ENCODE measurements around the gene STPG1. TPM values are rescaled to one million over a fixed set of nuclear protein-coding genes. Genes with fewer than 3 reads are reported as not detected.

The STPG1 gene
- total and polyA plus RNA-seq, 2 of the 13 experiments (the other 11 are each of a cell fraction or from before 2014, with no cell fraction given), result 3.4 to 4.3 TPM

DNA sequence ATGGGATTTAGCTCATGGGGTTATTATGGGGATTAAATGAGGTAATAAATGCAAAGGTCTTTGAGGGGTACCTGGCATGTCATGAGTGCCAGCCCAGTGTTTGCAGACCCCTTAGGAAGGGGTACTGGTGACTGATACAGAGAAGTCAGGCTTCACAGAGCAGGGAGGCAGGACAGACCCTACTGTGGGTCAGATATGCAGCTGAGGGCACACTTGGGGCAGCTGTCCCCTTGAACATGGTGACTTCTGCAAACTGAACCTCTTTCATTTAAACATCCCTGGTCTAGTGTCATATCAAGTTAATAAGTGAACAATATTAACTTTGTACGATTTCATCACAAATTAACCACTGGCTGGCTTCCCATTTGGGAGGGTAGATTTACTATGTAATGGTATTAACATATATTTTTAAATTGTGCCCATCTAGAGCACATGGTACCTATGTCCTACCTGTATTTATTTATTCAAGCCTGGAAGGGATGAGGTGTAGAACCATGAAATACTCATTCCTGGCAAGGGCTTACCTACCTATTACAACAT lies 25.9 kb downstream of the STPG1 start:
- POLR2A ChIA-PET, result no interaction called here
- TF ChIP-seq TEAD3 (CRISPR knock-in tag; optimal IDR thresholded peaks at IDR 0.05; ENCODE audit: borderline replicate concordance) (no peak), RFX1 (IDR thresholded peaks at IDR 0.05) (no peak), THRA (CRISPR knock-in tag; IDR thresholded peaks at IDR 0.05; ENCODE audit: borderline replicate concordance) (no peak), AGO1 (IDR thresholded peaks at IDR 0.05; ENCODE audit: low read depth, low read length, poor library complexity, severe bottlenecking) (no peak)
- H3K4me1 ChIP-seq (ENCODE audit: insufficient read depth, low read length), result peaks cover 23% of the 10 kb centered on the region

DNA sequence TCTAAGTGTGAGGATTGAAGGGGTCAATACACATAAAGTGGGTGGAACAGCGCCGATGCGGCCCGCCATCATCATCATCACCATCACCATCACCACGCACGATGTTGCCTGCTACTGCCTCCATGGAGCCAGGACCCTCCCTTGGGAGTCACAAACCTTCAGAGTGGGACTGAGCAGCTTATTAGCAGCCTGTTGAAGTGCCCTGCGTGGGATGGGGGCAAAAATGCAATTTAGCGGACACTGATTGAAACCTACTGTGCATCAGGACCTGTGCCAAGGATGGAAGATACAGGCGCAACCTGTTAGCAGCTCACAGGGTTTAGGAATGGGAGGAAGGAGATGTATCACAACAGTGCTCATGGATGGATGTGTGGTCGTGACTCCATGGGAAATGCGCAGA lies 26.7 kb downstream of the STPG1 start:
- no peak for FAIRE-seq
- ChIA-PET CTCF (ENCODE audit: low intra/inter-chr PET ratio, low total read pairs) (no interaction called here), POLR2A (no interaction called here)
- no peak overlapping the region for H3K9ac ChIP-seq (ENCODE audit: insufficient read depth, low read depth, low read length)
- no peak overlapping the region for H3K4me2 ChIP-seq (ENCODE audit: low read depth, low read length)
- H3K27me3 ChIP-seq (ENCODE audit: control insufficient read depth in 1 of 2, insufficient read depth in 2 of 2, low read length in 2 of 2), result no peaks in the 10 kb centered on the region
- 96% methylated on average over 10 of the region's 11 CpGs for WGBS (ENCODE audit: low lambda C conversion rate)
- BruUV-seq (replicated peaks), result no TSS peak
- H4K20me1 ChIP-seq (ENCODE audit: insufficient read depth, low read length), result no peaks in the 10 kb centered on the region
- H3K36me3 ChIP-seq (replicated peaks in 1 of 2; ENCODE audit: control insufficient read depth in 1 of 2, insufficient read depth in 2 of 2, low read length in 2 of 2), result no peaks in the 10 kb centered on the region; a peak in 1 of 5 replicates
- no peaks in the 10 kb centered on the region for H3K9me3 ChIP-seq (ENCODE audit: low read length)
- no peak overlapping the region for H3K4me3 ChIP-seq (replicated peaks in 1 of 3; ENCODE audit: insufficient read depth in 1 of 3, low read depth in 2 of 3, low read length in 3 of 3)
- H2AFZ ChIP-seq (ENCODE audit: low read length), result no peak overlapping the region
- ATAC-seq, result no peak
- no peak for DNase-seq (ENCODE audit: low spot score)
- H3K27ac ChIP-seq (ENCODE audit: extremely low read length, insufficient read depth, low read length), result no peak overlapping the region
- no peaks in the 10 kb centered on the region for H3K79me2 ChIP-seq (ENCODE audit: insufficient read depth, low read length)
- H3K4me1 ChIP-seq (ENCODE audit: insufficient read depth, low read length), result peaks cover 20% of the 10 kb centered on the region
- intact Hi-C loops (cut with micrococcal nuclease; ENCODE audit: unreplicated experiment) (loop anchor here (10.0 kb wide), 1 partner anchor 1022 kb away; the partner anchor contains the start of gene ZNF436), in situ Hi-C loops (cut with HindIII; ENCODE audit: extremely low pct_ligation_motif_present, low pct_unique_long_range_greater_than_20kb) (no loop called here)
- no peak for TF ChIP-seq SYNCRIP (IDR thresholded peaks at IDR 0.05; ENCODE audit: insufficient read depth, low read depth, low read length)
- TF ChIP-seq PRPF4 (IDR thresholded peaks at IDR 0.05; ENCODE audit: low read depth, low read length, poor library complexity, severe bottlenecking), result no peak
- no peak for TF ChIP-seq MED1 (CRISPR knock-in tag; IDR thresholded peaks at IDR 0.05)
- TF ChIP-seq CAMTA2 (CRISPR knock-in tag; IDR thresholded peaks at IDR 0.05; ENCODE audit: borderline replicate concordance), result no peak
- TF ChIP-seq GMEB1 (CRISPR knock-in tag; IDR thresholded peaks at IDR 0.05; ENCODE audit: borderline replicate concordance), result no peak
- no peak for TF ChIP-seq KDM5B (CRISPR knock-in tag; IDR thresholded peaks at IDR 0.05; ENCODE audit: borderline replicate concordance)
- no peak for TF ChIP-seq ZNF143 (CRISPR knock-in tag; IDR thresholded peaks at IDR 0.05)
- no peak for TF ChIP-seq HNRNPL (IDR thresholded peaks at IDR 0.05; ENCODE audit: low read depth, low read length)
- TF ChIP-seq IRF9 (CRISPR knock-in tag; IDR thresholded peaks at IDR 0.05; ENCODE audit: borderline replicate concordance), result no peak

More for the DNA sequence above, 25.9 kb downstream of the STPG1 start:
- Histone ChIP-seq H3K9me3 (ENCODE audit: low read length) (no peaks in the 10 kb centered on the region), H2AFZ (ENCODE audit: low read length) (no peak overlapping the region), H3K4me3 (replicated peaks in 1 of 3; ENCODE audit: insufficient read depth in 1 of 3, low read depth in 2 of 3, low read length in 3 of 3) (no peak overlapping the region), H4K20me1 (ENCODE audit: insufficient read depth, low read length) (no peaks in the 10 kb centered on the region), H3K79me2 (ENCODE audit: insufficient read depth, low read length) (no peaks in the 10 kb centered on the region), H3K4me2 (ENCODE audit: low read depth, low read length) (no peak overlapping the region), H3K36me3 (replicated peaks in 1 of 2; ENCODE audit: control insufficient read depth in 1 of 2, insufficient read depth in 2 of 2, low read length in 2 of 2) (no peaks in the 10 kb centered on the region; a peak in 1 of 5 replicates), H3K27me3 (ENCODE audit: control insufficient read depth in 1 of 2, insufficient read depth in 2 of 2, low read length in 2 of 2) (no peaks in the 10 kb centered on the region), H3K9ac (ENCODE audit: insufficient read depth, low read depth, low read length) (no peak overlapping the region), H3K27ac (ENCODE audit: extremely low read length, insufficient read depth, low read length) (no peak overlapping the region)
- DNase-seq (ENCODE audit: low spot score) (no peak), ATAC-seq (no peak), FAIRE-seq (no peak)
- WGBS (ENCODE audit: low lambda C conversion rate), result 80% methylated on average over 1 of the region's 1 CpG
- intact Hi-C loops (cut with micrococcal nuclease; ENCODE audit: unreplicated experiment) (loop anchor here (10.0 kb wide), 1 partner anchor 1023 kb away; the partner anchor contains the start of gene ZNF436), in situ Hi-C loops (cut with HindIII; ENCODE audit: extremely low pct_ligation_motif_present, low pct_unique_long_range_greater_than_20kb) (no loop called here)
- no TSS peak for BruUV-seq (replicated peaks)
- CTCF ChIA-PET (ENCODE audit: low intra/inter-chr PET ratio, low total read pairs), result no interaction called here

Data from HepG2 (cell line).